ENCODE measurements around the gene NKD2.

The NKD2 gene

GRCh38 chr5:1047332-1047965 lies 38.8 kb downstream of the NKD2 start:
- no peak for DNase-seq

GRCh38 chr5:1048162-1048721 lies 39.6 kb downstream of the NKD2 start:
- no peak for DNase-seq

- no peak for DNase-seq
These were observed 40.5 kb downstream of the NKD2 start for GRCh38 chr5:1048861-1049838.

- DNase-seq = no peak
These were observed 42.1 kb downstream of the NKD2 start for GRCh38 chr5:1050423-1051365.

GRCh38 chr5:1051366-1051720 lies 42.7 kb downstream of the NKD2 start:
- DNase-seq = no peak

GRCh38 chr5:1052076-1052475 lies 43.5 kb downstream of the NKD2 start:
- no peak for DNase-seq

- no peak for DNase-seq
These were observed 44.2 kb downstream of the NKD2 start for GRCh38 chr5:1052641-1053390.

- DNase-seq = no peak
These were observed 44.9 kb downstream of the NKD2 start for GRCh38 chr5:1053391-1054017.

- DNase-seq = no peak
These were observed 45.6 kb downstream of the NKD2 start for GRCh38 chr5:1054018-1054798.

- no peak for DNase-seq
These were observed 46.5 kb downstream of the NKD2 start for GRCh38 chr5:1054799-1055775.

GRCh38 chr5:1055896-1056610 lies 47.5 kb downstream of the NKD2 start:
- no peak for DNase-seq

- no peak for DNase-seq
These were observed 48.2 kb downstream of the NKD2 start for GRCh38 chr5:1056611-1057484.

- DNase-seq = no peak
These were observed 49.0 kb downstream of the NKD2 start for GRCh38 chr5:1057485-1058082.

- no peak for DNase-seq
These were observed 49.7 kb downstream of the NKD2 start for GRCh38 chr5:1058083-1058945.

- no peak for DNase-seq
These were observed 50.6 kb downstream of the NKD2 start for GRCh38 chr5:1058988-1059883.
